ENCODE measurements around the gene OR14J1.
"Not testable (repeated sequence)": the region's sequence is repeated elsewhere in the genome, so short reads cannot be mapped to it uniquely, and the experiment has no call there.

The OR14J1 gene, protein sequence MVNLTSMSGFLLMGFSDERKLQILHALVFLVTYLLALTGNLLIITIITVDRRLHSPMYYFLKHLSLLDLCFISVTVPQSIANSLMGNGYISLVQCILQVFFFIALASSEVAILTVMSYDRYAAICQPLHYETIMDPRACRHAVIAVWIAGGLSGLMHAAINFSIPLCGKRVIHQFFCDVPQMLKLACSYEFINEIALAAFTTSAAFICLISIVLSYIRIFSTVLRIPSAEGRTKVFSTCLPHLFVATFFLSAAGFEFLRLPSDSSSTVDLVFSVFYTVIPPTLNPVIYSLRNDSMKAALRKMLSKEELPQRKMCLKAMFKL

DNA sequence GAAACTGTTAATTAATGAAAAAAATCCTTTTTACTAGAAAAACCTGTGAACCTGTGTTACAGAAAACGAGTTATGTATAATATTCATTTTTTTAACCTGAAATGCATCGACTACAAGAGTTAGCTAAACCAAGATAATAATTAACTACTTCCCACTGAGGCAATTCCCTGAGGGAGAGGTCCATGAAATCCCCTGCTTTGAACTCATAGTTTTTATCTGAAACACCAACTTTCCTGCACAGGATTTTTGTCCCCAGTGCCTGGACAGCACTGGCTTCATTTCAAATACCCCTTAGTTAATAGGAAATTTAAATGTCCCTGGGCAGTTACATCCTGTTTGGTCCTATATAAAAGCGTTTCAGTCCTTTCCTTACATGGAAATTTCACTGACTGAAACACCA is at the start of gene OR14J1:
OR14J1 (plus strand) TSS at position 386 of the 400 bp plus-strand sequence. CDS start 4,989 bp downstream, outside the sequence.
- FAIRE-seq: no peak

DNA sequence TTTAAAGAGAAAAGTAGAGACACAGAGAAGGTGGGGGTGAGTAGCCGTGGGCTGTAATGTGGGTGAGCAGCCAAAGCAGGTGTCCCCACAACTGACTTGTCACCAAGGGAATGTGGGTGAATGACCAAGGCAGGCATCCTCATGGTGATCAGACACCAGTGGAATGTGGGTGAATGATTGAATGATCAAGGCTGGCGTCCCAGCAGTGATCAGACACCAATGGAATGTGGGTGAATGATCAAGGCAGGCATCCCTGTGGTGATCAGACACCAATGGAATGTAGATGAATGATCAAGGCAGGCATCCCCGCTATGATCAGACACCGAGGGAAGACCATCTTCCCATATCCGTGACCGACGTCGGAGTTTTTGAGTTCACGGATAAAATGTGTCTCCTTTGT is 49.8 kb upstream of the OR14J1 start:
- no peak for FAIRE-seq

DNA sequence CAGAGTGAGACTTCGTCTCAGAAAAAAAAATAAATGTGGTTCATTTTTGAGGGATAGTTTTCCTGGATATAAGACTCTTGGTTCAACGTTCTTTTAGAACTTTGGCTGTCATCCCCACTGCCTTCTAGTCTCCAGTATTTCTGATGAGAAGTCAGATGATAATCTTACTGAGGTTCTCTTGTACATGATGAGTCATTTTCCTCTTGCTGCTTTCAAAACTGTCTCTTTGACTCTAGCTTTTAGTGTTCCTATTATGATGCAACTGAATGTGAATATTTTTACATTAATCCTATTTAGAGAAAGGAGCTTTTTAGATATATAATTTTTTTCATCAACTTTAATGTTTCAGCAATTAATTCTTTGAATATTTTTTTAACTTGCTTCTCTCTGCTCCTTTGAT is 46.0 kb upstream of the OR14J1 start:
- no peak for FAIRE-seq

DNA sequence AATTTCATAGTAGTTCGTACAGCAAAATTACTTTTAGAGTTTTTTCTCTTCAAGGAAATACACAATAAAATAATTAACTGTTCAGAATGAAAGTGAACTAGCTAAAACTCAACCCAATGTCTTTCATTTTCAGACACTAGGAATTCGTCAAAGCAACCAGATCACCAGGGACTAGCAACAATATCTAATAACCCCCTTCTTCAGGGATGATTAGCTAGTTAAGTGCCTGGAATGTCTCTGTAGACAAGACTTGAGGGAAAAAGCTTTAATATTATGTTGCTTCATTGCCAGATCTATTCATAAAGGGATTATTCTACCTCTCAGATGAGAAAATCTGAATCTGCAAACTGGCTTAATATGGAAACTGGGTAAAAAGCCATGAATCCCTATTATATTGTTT is 41.8 kb upstream of the OR14J1 start:
- no peak for FAIRE-seq

DNA sequence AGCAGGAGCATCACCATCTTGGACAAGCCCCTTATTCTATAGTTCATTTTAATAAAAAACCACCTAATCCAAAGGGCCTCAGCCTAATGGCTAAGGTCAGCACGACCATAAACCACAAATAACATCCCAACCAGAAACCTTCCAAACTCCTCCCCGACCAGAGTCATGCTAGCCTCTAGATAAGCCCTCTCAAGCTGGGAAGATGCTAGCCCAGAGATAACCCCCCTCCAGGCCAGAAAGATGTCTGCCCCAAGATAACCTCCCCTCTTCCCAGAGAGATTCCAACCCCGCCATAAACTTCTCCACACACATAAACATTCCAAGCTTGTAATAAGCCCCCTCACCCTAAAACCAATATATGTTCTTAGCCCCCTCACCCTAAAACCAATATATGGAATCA is 38.5 kb upstream of the OR14J1 start:
- FAIRE-seq: no peak

DNA sequence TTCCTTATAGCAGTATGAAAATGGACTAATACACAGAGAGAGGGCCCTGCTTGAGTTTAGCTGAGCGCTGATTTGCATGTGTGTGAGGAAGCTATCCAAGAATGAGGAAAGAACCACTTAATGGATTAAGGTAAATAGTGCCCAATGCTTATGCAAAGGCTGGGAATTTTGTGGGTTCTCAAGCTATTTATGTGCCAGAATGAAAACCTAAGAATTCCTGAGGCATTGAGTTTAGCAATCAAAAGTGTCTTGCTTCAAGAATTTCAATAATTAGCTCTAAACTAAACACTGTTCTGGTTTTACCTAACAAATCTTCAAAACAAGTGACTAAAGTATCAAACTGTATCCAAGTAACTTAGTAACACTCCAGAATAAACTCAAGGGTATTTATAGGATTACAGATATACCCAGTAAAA is 7.0 kb upstream of the OR14J1 start:
- FAIRE-seq: no peak

DNA sequence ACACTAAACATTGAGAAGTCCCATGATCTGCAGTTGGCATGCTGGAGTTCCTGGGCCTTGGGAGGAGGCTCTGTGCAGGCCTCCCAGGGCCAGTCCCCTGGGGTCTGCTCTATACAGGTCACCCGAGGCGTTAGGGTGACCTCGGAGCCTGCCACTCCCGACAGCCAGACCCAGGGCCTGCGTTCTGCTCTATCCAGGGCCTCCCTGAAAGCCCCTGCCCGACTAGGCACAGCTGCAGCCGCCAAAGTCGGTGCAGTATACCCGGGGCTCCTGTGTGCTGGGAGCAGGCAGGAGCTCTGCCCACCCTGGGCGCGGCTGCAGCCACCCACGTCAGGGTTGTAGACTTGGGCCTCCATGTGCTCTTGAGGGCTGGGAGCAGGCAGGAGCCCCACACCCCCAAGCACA is 6.3 kb upstream of the OR14J1 start:
- no peak for FAIRE-seq

DNA sequence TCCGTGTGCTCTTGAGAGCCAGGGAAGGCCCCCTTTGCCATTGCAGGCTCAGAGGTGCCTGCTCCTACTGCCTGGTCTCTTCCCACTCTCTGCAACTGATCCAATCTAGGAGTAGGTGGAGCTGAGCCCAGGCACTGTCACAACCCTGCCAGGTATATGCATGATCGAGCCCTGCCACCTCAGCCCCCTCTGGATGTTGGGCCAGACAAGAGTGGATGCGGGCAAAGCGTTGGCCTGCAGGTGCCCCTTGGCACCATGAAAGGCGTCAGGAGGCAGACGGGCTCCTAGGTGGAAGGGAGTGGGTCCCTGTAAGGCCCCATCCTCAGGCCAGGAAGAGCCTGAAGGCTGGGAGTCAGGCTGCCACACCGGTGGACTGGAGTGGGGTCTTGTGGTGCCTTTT is 5.9 kb upstream of the OR14J1 start:
- FAIRE-seq: no peak

DNA sequence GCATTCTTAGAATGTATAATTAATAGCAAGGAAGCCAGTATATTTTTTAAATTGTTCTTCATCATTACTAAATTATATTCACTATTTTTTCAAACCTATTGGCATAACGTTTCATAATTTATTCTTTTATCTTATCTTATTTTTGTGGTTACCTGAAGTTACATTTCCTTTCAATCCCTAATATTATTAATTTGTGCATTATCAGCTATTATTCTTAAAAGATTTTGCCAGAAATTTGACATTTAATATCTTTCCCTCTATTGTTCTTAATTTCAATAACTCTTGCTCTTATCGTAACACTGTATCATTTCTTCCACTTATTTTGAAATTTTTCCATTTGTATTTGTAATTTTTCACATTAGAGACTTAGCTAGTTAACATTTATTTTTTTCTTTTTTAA is 18.4 kb downstream of the OR14J1 start:
- FAIRE-seq: peak; percentile 55

DNA sequence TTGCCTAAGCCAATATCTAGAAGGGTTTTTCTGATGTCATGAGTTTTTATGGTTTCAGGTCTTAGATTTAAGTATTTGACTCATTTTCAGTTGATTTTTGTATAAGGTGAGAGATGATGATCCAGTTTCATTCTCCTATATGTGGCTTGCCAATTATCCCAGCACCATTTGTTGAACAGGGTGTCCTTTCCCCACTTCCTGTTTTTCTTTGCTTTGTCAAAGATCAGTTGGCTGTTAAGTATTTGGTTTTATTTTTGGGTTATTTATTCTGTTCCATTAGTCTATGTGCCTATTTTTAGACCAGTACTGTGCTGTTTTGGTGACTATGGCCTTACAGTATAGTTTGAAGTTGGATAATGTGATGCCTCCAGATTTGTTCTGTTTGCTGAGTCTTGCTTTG is 21.8 kb downstream of the OR14J1 start:
- not testable (repeated sequence) for FAIRE-seq

DNA sequence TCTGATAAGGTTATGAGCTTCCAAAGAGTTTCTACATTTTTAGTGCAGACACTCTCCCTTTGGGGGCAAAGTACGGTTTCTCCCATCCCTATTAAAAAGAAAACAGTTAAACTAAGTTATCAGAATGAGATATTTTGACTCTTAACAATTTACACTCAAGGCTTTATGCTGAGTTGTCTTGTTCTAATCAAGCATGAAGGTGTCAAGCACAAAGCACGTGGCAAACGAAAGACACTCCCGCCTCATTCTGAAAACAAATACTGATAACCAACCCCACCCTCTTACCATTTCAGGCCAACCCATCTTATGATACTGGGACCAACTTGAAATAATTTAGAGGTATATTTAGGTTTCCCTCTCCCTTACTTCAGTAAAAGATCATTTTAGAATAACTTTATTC is 24.3 kb downstream of the OR14J1 start:
- no peak for FAIRE-seq

DNA sequence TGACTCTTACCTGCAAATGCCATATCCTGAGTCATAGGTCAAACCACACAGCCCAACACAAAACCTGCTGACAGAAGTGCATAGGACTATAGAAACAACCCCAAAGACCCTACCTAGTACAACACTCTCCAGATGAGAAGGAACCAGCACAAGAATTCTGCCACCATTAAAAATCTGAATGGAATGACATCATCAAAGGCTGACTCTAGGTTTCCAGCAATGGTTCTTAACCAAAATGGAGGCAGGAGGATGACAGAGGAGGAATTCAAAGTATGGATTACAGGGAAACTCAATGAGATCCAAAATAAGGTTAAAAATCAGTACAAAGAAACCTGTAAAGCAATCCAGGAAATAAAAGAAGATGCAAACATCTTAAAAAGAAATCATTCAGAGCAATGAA is 31.2 kb downstream of the OR14J1 start:
- FAIRE-seq: no peak

DNA sequence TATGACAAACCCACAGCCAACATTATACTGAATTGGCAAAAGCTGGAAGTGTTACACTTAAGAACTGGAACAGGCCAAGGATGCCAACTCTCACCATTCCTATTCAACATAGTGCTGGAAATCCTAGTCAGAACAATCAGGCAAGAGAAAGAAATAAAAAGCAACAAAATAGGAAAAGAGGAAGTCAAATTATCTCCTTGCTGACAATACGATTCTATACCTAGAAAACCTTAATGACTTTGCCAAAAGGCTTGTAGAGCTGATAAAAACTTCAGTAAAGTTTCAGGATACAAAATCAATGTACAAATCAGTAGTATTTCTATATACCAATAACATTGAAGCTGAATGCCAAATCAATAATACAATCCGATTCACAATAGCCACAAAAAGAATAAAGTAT is 34.8 kb downstream of the OR14J1 start:
- FAIRE-seq: no peak

DNA sequence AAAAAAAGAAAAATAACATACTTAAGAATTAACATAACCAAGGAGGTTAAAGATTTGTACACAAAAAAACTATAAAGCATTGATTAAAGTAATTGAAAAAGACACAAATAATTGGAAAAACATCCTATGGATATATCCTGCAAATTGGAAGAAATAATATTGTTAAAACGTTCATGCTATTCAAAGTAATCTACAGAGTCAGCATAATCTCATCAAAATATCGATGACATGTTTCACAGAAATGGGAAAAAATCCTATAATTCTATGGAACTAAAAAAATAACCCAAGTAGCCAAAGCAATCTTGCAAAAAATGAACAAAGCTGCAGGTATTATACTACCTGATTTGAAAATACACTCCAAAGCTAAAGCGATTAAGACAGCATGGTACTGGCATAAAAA is 43.9 kb downstream of the OR14J1 start:
- FAIRE-seq: peak; percentile 56

DNA sequence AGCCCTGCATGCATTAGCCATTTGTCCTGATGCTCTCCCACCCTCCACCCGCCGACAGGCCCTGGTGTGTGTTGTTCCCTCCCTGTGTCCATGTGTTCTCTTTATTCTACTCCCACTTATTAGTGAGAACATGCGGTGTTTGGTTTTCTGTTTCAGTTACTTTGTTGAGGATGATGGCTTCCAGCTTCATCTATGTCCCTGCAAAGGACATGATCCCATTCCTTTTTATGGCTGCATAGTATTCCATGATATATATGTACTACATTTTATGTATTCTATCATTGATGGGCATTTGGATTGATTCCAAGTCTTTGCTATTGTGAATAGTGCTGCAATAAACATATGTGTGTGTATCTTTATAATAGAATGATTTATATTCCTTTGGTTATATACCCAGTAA is 47.8 kb downstream of the OR14J1 start:
- FAIRE-seq: not testable (repeated sequence)

DNA sequence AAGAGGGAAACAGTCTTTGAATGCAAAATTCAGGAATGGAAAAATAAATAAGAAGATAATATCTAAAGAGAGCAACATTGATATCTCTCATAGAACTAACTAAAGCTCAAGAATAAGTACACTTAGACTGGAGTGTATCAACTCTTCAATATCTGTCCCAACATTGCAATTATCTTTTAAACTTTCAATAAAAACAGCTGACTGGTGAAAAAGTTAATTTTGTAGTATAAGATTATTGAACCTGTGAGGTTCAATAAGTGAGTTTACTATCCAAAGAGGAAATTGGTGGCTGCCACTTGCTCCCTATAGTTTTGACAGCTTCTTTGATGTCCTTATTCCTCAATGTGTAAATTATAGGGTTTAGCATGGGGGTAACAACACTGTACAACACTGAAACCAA is 53.5 kb downstream of the OR14J1 start:
- FAIRE-seq: no peak

DNA sequence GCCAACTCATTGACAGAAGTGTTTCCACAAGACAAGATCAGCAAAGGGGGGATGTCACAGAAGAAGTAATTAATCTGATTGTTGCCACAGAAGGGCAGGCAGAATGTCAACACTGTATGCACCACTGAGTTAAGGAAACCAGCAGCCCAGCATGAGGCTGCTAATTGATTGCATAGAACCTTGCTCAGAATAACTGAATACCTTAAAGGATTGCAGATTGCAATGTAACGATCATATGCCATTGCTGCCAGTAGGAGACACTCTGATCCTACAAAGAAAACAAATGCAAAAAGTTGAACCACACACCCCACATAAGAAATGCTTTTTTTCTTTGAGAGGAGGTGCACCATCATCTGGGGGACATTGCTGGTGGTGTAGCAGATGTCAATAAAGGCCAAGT is 54.1 kb downstream of the OR14J1 start:
- peak; percentile 6 for FAIRE-seq
